PFSK-1 (cell line): ENCODE data around the gene KCNQ4.

Experiments used
- POLR2AphosphoS5 ChIP-seq: IDR thresholded peaks from 2 replicates; pipeline ENCODE4 v1.6.1; 2012; ENCODE audit warnings: low read depth, mild to moderate bottlenecking, control low read depth, low read length, moderate library complexity
- TAF1 ChIP-seq: IDR thresholded peaks from 2 replicates; pipeline ENCODE4 v1.6.1; 2012; ENCODE audit warnings: low read length, control low read depth, borderline replicate concordance; ENCODE audit not compliant: insufficient read depth

- TF ChIP-seq POLR2AphosphoS5 (no peak), TAF1 (no peak)
These were observed 24.9 kb downstream of the KCNQ4 start for GRCh38 chr1:40808444-40808843.
